GM12878 (cell line): ENCODE measurements around the gene TGFB2. TPM values are rescaled to one million over a fixed set of nuclear protein-coding genes. Genes with fewer than 3 reads are reported as not detected.

Experiments
- ATAC-seq: fragments of 200-7000 bp; cut with Tn5 transposase; 3 replicates; pipeline ENCODE4 v1.9.1; 2020; ENCODE audit warnings: mild to moderate bottlenecking, moderate library complexity
- BruUV-seq: library from RNA; stranded (reverse); fragments of 400-500 nt; replicated peaks from 2 replicates; lab custom pipeline; 2021; lab: Mats Ljungman, UMichigan
- CTCF ChIA-PET: fragments of 300-600 bp; sonication (Branson Sonifier 250); formaldehyde crosslinking; extraction: SDS; loops from one replicate; lab custom pipeline; 2021; ENCODE audit warnings: inconsistent platforms; lab: Yijun Ruan, JAX
- POLR2A ChIA-PET: fragments of 350-600 bp; formaldehyde crosslinking; extraction: SDS; loops from one replicate; lab custom pipeline; 2021; ENCODE audit warnings: inconsistent platforms; lab: Charles Lee
- RAD21 ChIA-PET: fragments of 300-600 bp; sonication (Branson Sonifier 250); formaldehyde crosslinking; loops from one replicate; lab custom pipeline; 2023; ENCODE audit warnings: antibody characterized with exemption; ENCODE audit not compliant: unreplicated experiment; lab: Charles Lee
- SMC1A ChIA-PET: fragments of 300-600 bp; sonication (Branson Sonifier 250); formaldehyde crosslinking; loops from one replicate; lab custom pipeline; 2023; ENCODE audit not compliant: unreplicated experiment, uncharacterized antibody; lab: Charles Lee
- DNase-seq: peaks from one replicate; pipeline ENCODE4 v3.0.0-alpha.2; 2011; ENCODE audit warnings: low read depth, low spot score
- FAIRE-seq: peaks from 3 replicates; lab custom pipeline; 2011; peaks lifted over from hg19 to GRCh38; lab: Jason Lieb, UNC
- H2AFZ ChIP-seq: 2 replicates; pipeline ENCODE4 v1.6.0; 2011; ENCODE audit warnings: low read depth, low read length, control low read depth; ENCODE audit not compliant: control insufficient read depth
- H3K27ac ChIP-seq: 2 replicates; pipeline ENCODE4 v1.5.1; 2011; ENCODE audit warnings: control low read depth; ENCODE audit not compliant: control insufficient read depth, insufficient read depth
- H3K27me3 ChIP-seq, 2 experiments: replicated peaks in 1 of 2; 2 replicates each; pipeline versions ENCODE4 v1.6.0 to v1.6.1; 2011; ENCODE audit warnings: low read length in 1 of 2; ENCODE audit not compliant: control insufficient read depth in 2 of 2, insufficient read depth in 2 of 2
- H3K36me3 ChIP-seq, 2 experiments: 2 replicates each; pipeline ENCODE4 v1.5.1; 2011; ENCODE audit warnings: low read length in 1 of 2; ENCODE audit not compliant: control insufficient read depth in 2 of 2, insufficient read depth in 2 of 2
- H3K4me1 ChIP-seq: 2 replicates; pipeline ENCODE4 v1.6.1; 2011; ENCODE audit warnings: mild to moderate bottlenecking, low read length, moderate library complexity, mixed read lengths; ENCODE audit not compliant: control insufficient read depth, insufficient read depth
- H3K4me2 ChIP-seq: 2 replicates; pipeline ENCODE4 v1.6.0; 2011; ENCODE audit warnings: control low read depth; ENCODE audit not compliant: control insufficient read depth, insufficient read depth
- H3K4me3 ChIP-seq: fragments of 200-600 bp; sonication (generic); 2 replicates; pipeline ENCODE4 v1.5.1; 2016
- H3K79me2 ChIP-seq: 2 replicates; pipeline ENCODE4 v1.6.0; 2011; ENCODE audit warnings: low read length; ENCODE audit not compliant: control insufficient read depth, insufficient read depth
- H3K9ac ChIP-seq: 2 replicates; pipeline ENCODE4 v1.8.0; 2011; ENCODE audit warnings: low read length, control low read depth, mixed read lengths; ENCODE audit not compliant: control insufficient read depth, insufficient read depth
- H3K9me3 ChIP-seq: replicated peaks from 3 replicates; pipeline ENCODE4 v1.5.1; 2011; ENCODE audit warnings: mild to moderate bottlenecking, low read length; ENCODE audit not compliant: control insufficient read depth, insufficient read depth
- H4K20me1 ChIP-seq: 2 replicates; pipeline ENCODE4 v1.6.0; 2011; ENCODE audit not compliant: control insufficient read depth, insufficient read depth
- ATF7 ChIP-seq: fragments of 450-650 bp; IDR thresholded peaks from 2 replicates; pipeline ENCODE4 v1.6.1; 2016; ENCODE audit warnings: low read depth, mild to moderate bottlenecking
- HCFC1 ChIP-seq: fragments of 150-350 bp; IDR thresholded peaks from 2 replicates; pipeline ENCODE4 v1.6.1; 2014; ENCODE audit warnings: low read length
- IKZF2 ChIP-seq, 2 experiments: fragments of 450-650 bp; IDR thresholded peaks; 2 replicates each; pipeline ENCODE4 v1.6.1; 2017; ENCODE audit warnings: mild to moderate bottlenecking in 2 of 2, moderate library complexity in 2 of 2
- LARP7 ChIP-seq: fragments of 450-650 bp; IDR thresholded peaks from 2 replicates; pipeline ENCODE4 v1.6.1; 2017; ENCODE audit warnings: mild to moderate bottlenecking
- SPI1 ChIP-seq: IDR thresholded peaks from 2 replicates; pipeline ENCODE4 v1.6.1; 2011; ENCODE audit warnings: low read depth, mild to moderate bottlenecking, low read length, moderate library complexity, borderline replicate concordance; ENCODE audit not compliant: insufficient read depth
- WGBS: methylation state at CpG from one replicate; pipeline ENCODE4 v1.1.6; 2016; ENCODE audit warnings: low lambda C conversion rate; ENCODE audit not compliant: insufficient replicate concordance, insufficient coverage; ENCODE audit errors: missing lambda C conversion rate; 5-methylcytosine and 5-hydroxymethylcytosine counted together
- in situ Hi-C: fragments of 300-500 bp; cut with MboI; formaldehyde crosslinking; loops from 9 replicates; pipeline ENCODE4 v1.14.3; 2018; ENCODE audit warnings: mixed read lengths
- intact Hi-C: fragments of 100-400 bp; cut with micrococcal nuclease; formaldehyde crosslinking; loops from one replicate; pipeline ENCODE4 v1.14.2; 2022; ENCODE audit not compliant: unreplicated experiment
- polyA plus RNA-seq, 11 experiments: library from polyadenylated mRNA; depleted of rRNA in 4 of 11; unstranded in 6 of 11; stranded (reverse) in 5 of 11; fragments of >200 nt; fragmentation: Nextera tagmentation in 4 of 11; fragmentation: Illumina TruSeq in 1 of 11; extraction: Ambion mirVana in 4 of 11; extraction: Trizol in 1 of 11; gene quantifications; 1 replicate in 1 of 11; 2 replicates in 10 of 11; pipeline versions ENCODE4 v1.2.1 to v1.2.3, GENCODE V29; 2011 to 2016; ENCODE audit warnings: inconsistent platforms in 2 of 11, missing spikeins in 2 of 11, low read depth in 1 of 11
- total RNA-seq, 4 experiments: library from RNA; depleted of rRNA in 3 of 4; stranded (reverse); fragments of >200 nt in 3 of 4; fragmentation: Illumina TruSeq in 1 of 4; extraction: Trizol in 1 of 4; gene quantifications; 2 replicates each; pipeline versions ENCODE4 v1.2.1 to v1.2.3, GENCODE V29; 2013 to 2021
- TF ChIP-seq, protein P1 (sequence below): IDR thresholded peaks from 2 replicates; pipeline ENCODE4 v1.6.1; 2011; ENCODE audit warnings: borderline replicate concordance, low read depth, mild to moderate bottlenecking, moderate library complexity, low read length; ENCODE audit not compliant: insufficient read depth, poor library complexity, severe bottlenecking
- TF ChIP-seq, protein P2 (sequence below): fragments of 450-650 bp; IDR thresholded peaks from 2 replicates; pipeline ENCODE4 v1.6.1; 2017; ENCODE audit warnings: low read depth, mild to moderate bottlenecking, moderate library complexity

The TGFB2 gene
- total and polyA plus RNA-seq, 10 of the 15 experiments (the other 5 are each of a cell fraction or from before 2014, with no cell fraction given) = 0.03 to 0.11 (median 0.04) TPM; not detected in 6

- TF ChIP-seq ATF7 = no peak
- TF ChIP-seq, all 136 proteins: peak for 0
Measured at GRCh38 chr1:218474128-218474527, 129.0 kb downstream of the TGFB2 start (continued).

GRCh38 chr1:218475275-218475674 lies 130.1 kb downstream of the TGFB2 start:
- CTCF ChIA-PET = interaction anchor here (0.6 to 1.4 kb wide), 2 partner anchors 45 to 176 kb away, joined by 3 to 4 read pairs; no protein-coding TSS in a partner anchor
- TF ChIP-seq, protein P1, sequence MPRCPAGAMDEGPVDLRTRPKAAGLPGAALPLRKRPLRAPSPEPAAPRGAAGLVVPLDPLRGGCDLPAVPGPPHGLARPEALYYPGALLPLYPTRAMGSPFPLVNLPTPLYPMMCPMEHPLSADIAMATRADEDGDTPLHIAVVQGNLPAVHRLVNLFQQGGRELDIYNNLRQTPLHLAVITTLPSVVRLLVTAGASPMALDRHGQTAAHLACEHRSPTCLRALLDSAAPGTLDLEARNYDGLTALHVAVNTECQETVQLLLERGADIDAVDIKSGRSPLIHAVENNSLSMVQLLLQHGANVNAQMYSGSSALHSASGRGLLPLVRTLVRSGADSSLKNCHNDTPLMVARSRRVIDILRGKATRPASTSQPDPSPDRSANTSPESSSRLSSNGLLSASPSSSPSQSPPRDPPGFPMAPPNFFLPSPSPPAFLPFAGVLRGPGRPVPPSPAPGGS = no peak
- TF ChIP-seq IKZF2 (IDR thresholded peaks at IDR 0.05) (no peak), LARP7 (no peak), HCFC1 (no peak), SPI1 (no peak)
- TF ChIP-seq, protein P2, sequence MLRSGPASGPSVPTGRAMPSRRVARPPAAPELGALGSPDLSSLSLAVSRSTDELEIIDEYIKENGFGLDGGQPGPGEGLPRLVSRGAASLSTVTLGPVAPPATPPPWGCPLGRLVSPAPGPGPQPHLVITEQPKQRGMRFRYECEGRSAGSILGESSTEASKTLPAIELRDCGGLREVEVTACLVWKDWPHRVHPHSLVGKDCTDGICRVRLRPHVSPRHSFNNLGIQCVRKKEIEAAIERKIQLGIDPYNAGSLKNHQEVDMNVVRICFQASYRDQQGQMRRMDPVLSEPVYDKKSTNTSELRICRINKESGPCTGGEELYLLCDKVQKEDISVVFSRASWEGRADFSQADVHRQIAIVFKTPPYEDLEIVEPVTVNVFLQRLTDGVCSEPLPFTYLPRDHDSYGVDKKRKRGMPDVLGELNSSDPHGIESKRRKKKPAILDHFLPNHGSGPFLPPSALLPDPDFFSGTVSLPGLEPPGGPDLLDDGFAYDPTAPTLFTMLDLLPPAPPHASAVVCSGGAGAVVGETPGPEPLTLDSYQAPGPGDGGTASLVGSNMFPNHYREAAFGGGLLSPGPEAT = no peak
- TF ChIP-seq, all 136 proteins: peak for 0
- H3K9ac ChIP-seq = no peak overlapping the region
- FAIRE-seq (no peak), ATAC-seq (no peak), DNase-seq (no peak)
- RAD21 ChIA-PET = no interaction called here
- intact Hi-C loops = no loop called here
- H3K4me2 ChIP-seq = no peak overlapping the region
- BruUV-seq = no TSS peak
- no peak overlapping the region for H3K4me3 ChIP-seq
- no peaks in the 10 kb centered on the region for H3K4me1 ChIP-seq
- H3K27ac ChIP-seq = no peak overlapping the region
- in situ Hi-C loops = no loop called here
- no peaks in the 10 kb centered on the region for H3K9me3 ChIP-seq
- H3K79me2 ChIP-seq = no peaks in the 10 kb centered on the region
- H3K36me3 ChIP-seq = no peaks in the 10 kb centered on the region
- WGBS = 92% methylated on average over 1 of the region's 1 CpG
- SMC1A ChIA-PET = no interaction called here
- H2AFZ ChIP-seq = no peak overlapping the region
- no peaks in the 10 kb centered on the region for H3K27me3 ChIP-seq
- POLR2A ChIA-PET = no interaction called here
- H4K20me1 ChIP-seq = no peaks in the 10 kb centered on the region
